HCT116 (cell line): ENCODE measurements around the gene ATP10B. TPM values are rescaled to one million over a fixed set of nuclear protein-coding genes. Genes with fewer than 3 reads are reported as not detected.

ENCODE experiments used
- ATAC-seq: fragments of 200-7000 bp; cut with Tn5 transposase; 2 replicates; pipeline ENCODE4 v1.9.1; 2020; ENCODE audit warnings: mild to moderate bottlenecking, moderate library complexity
- BruUV-seq: library from RNA; stranded (reverse); fragments of 400-500 nt; replicated peaks from 2 replicates; lab custom pipeline; 2021; lab: Mats Ljungman, UMichigan
- CTCF ChIA-PET: fragments of 300-600 bp; sonication (Branson Sonifier 250); formaldehyde crosslinking; loops from one replicate; lab custom pipeline; 2021; ENCODE audit warnings: antibody characterized with exemption; lab: Charles Lee
- POLR2A ChIA-PET: fragments of 300-600, 350-600 bp; sonication (Branson Sonifier 250); formaldehyde crosslinking; loops from one replicate; lab custom pipeline; 2021; ENCODE audit warnings: antibody characterized with exemption; lab: Charles Lee
- RAD21 ChIA-PET, 2 experiments: fragments of 300-600 bp; sonication (Branson Sonifier 250); formaldehyde crosslinking; loops; one replicate each; lab custom pipeline; 2023; ENCODE audit warnings: low total read pairs in 2 of 2; ENCODE audit not compliant: uncharacterized antibody in 2 of 2, unreplicated experiment in 2 of 2, low non-redundant PET in 1 of 2; lab: Charles Lee
- DNase-seq: peaks from one replicate; pipeline ENCODE4 v3.0.0-alpha.2; 2010; ENCODE audit warnings: low read depth, low spot score
- H2AFZ ChIP-seq: fragments of 200-600 bp; shearing (Covaris generic), sonication (generic); 2 replicates; pipeline ENCODE4 v1.6.1; 2017; ENCODE audit warnings: low read depth, mixed run types, mixed read lengths, antibody characterized with exemption, low read length; ENCODE audit not compliant: poor library complexity, severe bottlenecking
- H3K27ac ChIP-seq: 2 replicates; pipeline ENCODE4 v1.5.1; 2012; ENCODE audit warnings: low read depth, low read length
- H3K27me3 ChIP-seq: fragments of 200-600 bp; sonication (generic); 2 replicates; pipeline ENCODE4 v1.6.1; 2016; ENCODE audit warnings: mixed run types, low read length, mixed read lengths; ENCODE audit not compliant: insufficient read depth
- H3K36me3 ChIP-seq, 2 experiments: fragments of 200-500 bp in 1 of 2; fragments of 200-600 bp in 1 of 2; sonication (Bioruptor generic) in 1 of 2; sonication (generic) in 1 of 2; 2 replicates each; pipeline versions ENCODE4 v1.5.1 to v1.6.1; 2014 to 2016; ENCODE audit warnings: low read length in 2 of 2, inconsistent platforms in 1 of 2, mixed read lengths in 1 of 2, mixed run types in 1 of 2; ENCODE audit not compliant: insufficient read depth in 2 of 2, control insufficient read depth in 1 of 2
- H3K4me1 ChIP-seq, 2 experiments: fragments of 200-600 bp in 1 of 2; sonication (generic) in 1 of 2; 2 replicates each; pipeline versions ENCODE4 v1.5.1 to v1.6.1; 2012 to 2017; ENCODE audit warnings: low read length in 2 of 2, inconsistent platforms in 1 of 2, mild to moderate bottlenecking in 1 of 2, mixed read lengths in 1 of 2, mixed run types in 1 of 2, moderate library complexity in 1 of 2; ENCODE audit not compliant: insufficient read depth in 2 of 2, control insufficient read depth in 1 of 2
- H3K4me2 ChIP-seq: fragments of 200-600 bp; sonication (generic); 2 replicates; pipeline ENCODE4 v1.6.1; 2017; ENCODE audit warnings: mixed run types, low read length, mixed read lengths
- H3K4me3 ChIP-seq, 2 experiments: fragments of 200-600 bp in 1 of 2; sonication (generic) in 1 of 2; replicated peaks in 1 of 2; 2 replicates each; pipeline ENCODE4 v1.5.1; 2011 to 2016; ENCODE audit warnings: low read length in 2 of 2, control low read depth in 1 of 2, low read depth in 1 of 2, mild to moderate bottlenecking in 1 of 2, mixed read lengths in 1 of 2, mixed run types in 1 of 2
- H3K79me2 ChIP-seq: fragments of 200-600 bp; sonication (generic); 2 replicates; pipeline ENCODE4 v1.6.1; 2017; ENCODE audit warnings: mild to moderate bottlenecking, mixed run types, low read length, moderate library complexity, mixed read lengths; ENCODE audit not compliant: insufficient read depth
- H3K9ac ChIP-seq: fragments of 200-600 bp; sonication (generic); 2 replicates; pipeline ENCODE4 v1.6.1; 2016; ENCODE audit warnings: low read length, mixed read lengths
- H3K9me2 ChIP-seq: fragments of 200-600 bp; sonication (generic), shearing (Covaris generic); 2 replicates; pipeline ENCODE4 v1.6.1; 2017; ENCODE audit warnings: mixed run types, mild to moderate bottlenecking, moderate library complexity; ENCODE audit not compliant: insufficient read depth
- H3K9me3 ChIP-seq, 2 experiments: fragments of 200-500 bp in 1 of 2; fragments of 200-600 bp in 1 of 2; sonication (Bioruptor generic) in 1 of 2; sonication (generic) in 1 of 2; 2 replicates each; pipeline ENCODE4 v1.6.1; 2014 to 2017; ENCODE audit warnings: low read length in 2 of 2, mixed read lengths in 2 of 2, inconsistent platforms in 1 of 2, low read depth in 1 of 2, mild to moderate bottlenecking in 1 of 2, mixed run types in 1 of 2, moderate library complexity in 1 of 2; ENCODE audit not compliant: control insufficient read depth in 1 of 2, insufficient read depth in 1 of 2
- H4K20me1 ChIP-seq: fragments of 200-600 bp; sonication (generic), shearing (Covaris generic); 2 replicates; pipeline ENCODE4 v1.6.1; 2017; ENCODE audit warnings: mixed run types, mild to moderate bottlenecking, moderate library complexity; ENCODE audit not compliant: insufficient read depth
- CEBPB ChIP-seq: IDR thresholded peaks from 2 replicates; pipeline ENCODE4 v1.6.1; 2012; ENCODE audit warnings: low read depth
- CTCF ChIP-seq, 3 experiments: fragments of 200-600 bp in 1 of 3; sonication (generic) in 1 of 3; IDR thresholded peaks in 2 of 3; conservative IDR thresholded peaks in 1 of 3; 2 replicates each; pipeline ENCODE4 v1.5.1; 2012 to 2017; ENCODE audit warnings: low read depth in 2 of 3, low read length in 2 of 3, antibody characterized with exemption in 1 of 3, borderline replicate concordance in 1 of 3, control low read depth in 1 of 3, mild to moderate bottlenecking in 1 of 3, mixed read lengths in 1 of 3, mixed run types in 1 of 3, moderate library complexity in 1 of 3; ENCODE audit not compliant: insufficient read depth in 1 of 3
- EGR1 ChIP-seq: IDR thresholded peaks from 2 replicates; pipeline ENCODE4 v1.6.1; 2012; ENCODE audit warnings: low read depth
- MAX ChIP-seq: IDR thresholded peaks from 2 replicates; pipeline ENCODE4 v1.6.1; 2012
- SIN3A ChIP-seq: IDR thresholded peaks from 2 replicates; pipeline ENCODE4 v1.6.1; 2012; ENCODE audit warnings: low read depth
- YY1 ChIP-seq: IDR thresholded peaks from 2 replicates; pipeline ENCODE4 v1.6.1; 2011; ENCODE audit warnings: low read length, low read depth, moderate library complexity, mild to moderate bottlenecking; ENCODE audit not compliant: insufficient replicate concordance; ENCODE audit errors: extremely low read depth
- intact Hi-C: fragments of 100-400 bp; cut with micrococcal nuclease; formaldehyde crosslinking; loops from 2 replicates; pipeline ENCODE4 v1.10.0; 2022
- total RNA-seq: library from RNA; stranded (reverse); gene quantifications from one replicate; pipeline ENCODE4 v1.2.1, GENCODE V29; 2021; ENCODE audit not compliant: unreplicated experiment

ATP10B gene
- total RNA-seq, 1 experiment from 2014 or later = 0.07 TPM

GRCh38 chr5:160869989-160870521 lies 18.0 kb upstream of the ATP10B start (continued):
- TF ChIP-seq CTCF (IDR thresholded peaks at IDR 0.05 in 2 of 3, conservative IDR thresholded peaks at IDR 0.05 in 1 of 3; ENCODE audit: borderline replicate concordance in 1 of 3, insufficient read depth in 1 of 3, low read depth in 2 of 3, low read length in 2 of 3) (no peak), MAX (no peak), SIN3A (no peak)

GRCh38 chr5:160867976-160868375 lies 16.0 kb upstream of the ATP10B start:
- Histone ChIP-seq H3K9ac (no peak overlapping the region), H3K4me2 (no peak overlapping the region), H3K4me1 (no peaks in the 10 kb centered on the region), H3K9me3 (no peaks in the 10 kb centered on the region), H3K9me2 (no peaks in the 10 kb centered on the region), H3K27ac (no peak overlapping the region), H4K20me1 (no peaks in the 10 kb centered on the region), H3K27me3 (no peaks in the 10 kb centered on the region), H2AFZ (no peak overlapping the region), H3K4me3 (no peak overlapping the region), H3K36me3 (no peaks in the 10 kb centered on the region), H3K79me2 (no peaks in the 10 kb centered on the region)
- ChIA-PET POLR2A (no interaction called here), CTCF (no interaction called here), RAD21 (no interaction called here)
- ATAC-seq = no peak
- intact Hi-C loops = no loop called here
- no peak for TF ChIP-seq CEBPB
- no peak for DNase-seq
- no TSS peak for BruUV-seq

GRCh38 chr5:160851451-160851850 lies 560 bp downstream of the ATP10B start:
- Histone ChIP-seq H3K4me3 (no peak overlapping the region), H3K4me1 (no peaks in the 10 kb centered on the region), H3K27me3 (no peaks in the 10 kb centered on the region), H3K9me3 (no peaks in the 10 kb centered on the region), H3K27ac (no peak overlapping the region), H3K79me2 (no peaks in the 10 kb centered on the region), H3K4me2 (no peak overlapping the region), H3K9ac (no peak overlapping the region), H4K20me1 (no peaks in the 10 kb centered on the region), H2AFZ (no peak overlapping the region), H3K9me2 (no peaks in the 10 kb centered on the region), H3K36me3 (no peaks in the 10 kb centered on the region)
- TF ChIP-seq YY1 (no peak), EGR1 (no peak)
- ATAC-seq = no peak
- ChIA-PET POLR2A (no interaction called here), RAD21 (no interaction called here), CTCF (no interaction called here)
- intact Hi-C loops = no loop called here
- no peak for DNase-seq
- BruUV-seq = no TSS peak
